NCI-H1930 (cell line): ENCODE measurements around the gene ATXN2.
A peak's percentile ranks its signal among the peaks of the same experiment; 100 is the strongest.
"Not testable (repeated sequence)": the region's sequence is repeated elsewhere in the genome, so short reads cannot be mapped to it uniquely, and the experiment has no call there.

Source experiments
- DNase-seq, 2 experiments: peaks; one replicate each; lab custom pipeline; 2025; lab: John Stamatoyannopoulos, UW

The ATXN2 gene

DNA sequence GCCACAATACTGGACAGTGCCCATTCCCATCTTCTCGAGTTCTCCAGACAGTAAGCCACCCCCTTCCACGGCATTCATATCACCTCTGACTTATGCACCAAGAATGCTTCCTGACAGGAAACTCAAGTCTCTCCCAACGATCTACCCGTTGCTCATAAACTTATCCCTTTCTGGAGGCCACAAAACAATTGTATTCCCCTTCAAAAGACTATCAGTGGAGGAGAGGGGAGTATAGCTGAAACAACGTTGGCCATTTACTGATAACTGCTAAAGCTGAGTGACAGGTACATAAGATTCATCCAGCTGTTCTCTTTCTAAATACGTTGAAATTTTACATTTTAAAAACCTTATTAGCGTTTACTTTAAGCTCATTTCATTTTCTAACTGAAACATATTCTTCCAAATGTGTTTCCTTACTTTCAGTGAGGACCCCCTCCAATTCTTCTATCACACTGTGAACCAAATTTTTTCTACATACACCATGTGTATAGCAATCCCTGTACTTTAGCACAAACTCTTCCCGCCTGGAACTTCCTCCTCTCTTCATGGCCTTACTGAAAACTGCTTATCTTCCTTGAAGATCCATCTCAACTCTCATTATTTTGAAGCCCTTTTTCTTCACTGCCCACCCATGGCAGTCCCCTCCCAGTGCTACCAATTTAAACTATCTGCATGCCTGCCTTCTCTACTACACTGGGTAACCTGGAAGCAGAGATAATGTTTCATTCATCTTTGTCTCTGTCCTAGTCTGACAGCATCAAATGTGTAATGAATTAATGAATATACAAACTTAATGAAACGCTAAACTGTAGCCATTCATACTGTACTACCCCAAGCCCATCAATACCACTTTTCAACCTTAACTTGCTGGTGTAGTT lies 28.8 kb downstream of the ATXN2 start:
- no peak for DNase-seq

DNA sequence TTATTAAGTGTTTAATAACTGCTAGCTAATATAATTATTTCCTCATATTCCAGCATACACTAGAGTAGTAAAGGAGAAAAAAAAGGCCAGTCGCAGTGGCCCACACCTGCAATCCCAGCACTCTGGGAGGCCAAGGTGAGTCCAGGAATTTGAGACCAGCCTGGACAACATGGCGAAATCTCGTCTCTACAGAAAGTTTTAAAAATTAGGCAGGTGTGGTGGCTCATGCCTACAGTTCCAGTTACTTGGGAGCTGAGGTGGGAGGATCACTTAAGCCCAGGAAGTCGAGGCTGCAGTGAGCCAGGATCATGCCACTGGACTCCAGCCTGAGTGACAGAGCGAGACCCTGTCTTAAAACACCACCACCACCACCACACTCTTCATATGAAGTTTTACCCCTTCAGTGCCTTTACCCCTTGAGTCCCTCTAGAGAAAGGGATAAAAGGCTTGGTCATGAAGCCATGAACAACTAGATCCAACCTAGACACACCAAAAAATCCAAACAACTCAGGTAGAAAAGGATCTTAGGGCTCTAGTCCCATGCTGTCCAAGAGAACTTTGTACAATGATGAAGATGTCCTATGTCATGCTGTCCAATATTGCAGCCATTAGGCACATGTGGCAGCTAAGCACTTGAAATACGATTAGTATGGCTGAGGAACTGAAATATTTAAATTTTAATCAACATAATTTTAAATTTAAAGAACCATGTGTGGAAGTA lies 29.6 kb downstream of the ATXN2 start:
- no peak for DNase-seq

DNA sequence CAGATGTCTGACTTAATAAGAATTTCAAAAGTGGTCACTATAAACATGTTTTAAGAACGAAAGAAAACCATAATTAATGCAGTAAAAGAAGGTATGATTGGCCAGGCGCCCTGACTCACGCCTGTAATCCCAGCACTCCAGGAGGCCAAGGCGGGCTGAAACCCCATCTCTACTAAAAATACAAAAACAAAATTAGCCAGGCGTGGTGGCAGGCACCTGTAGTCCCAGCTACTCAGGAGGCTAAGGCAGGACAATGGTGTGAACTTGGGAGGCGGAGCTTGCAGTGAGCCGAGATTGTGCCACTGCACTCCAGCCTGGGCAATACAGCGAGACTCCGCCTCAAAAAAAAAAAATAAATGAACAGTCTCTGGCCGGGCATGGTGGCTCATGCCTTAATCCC lies 38.3 kb downstream of the ATXN2 start:
- not testable (repeated sequence) for DNase-seq

DNA sequence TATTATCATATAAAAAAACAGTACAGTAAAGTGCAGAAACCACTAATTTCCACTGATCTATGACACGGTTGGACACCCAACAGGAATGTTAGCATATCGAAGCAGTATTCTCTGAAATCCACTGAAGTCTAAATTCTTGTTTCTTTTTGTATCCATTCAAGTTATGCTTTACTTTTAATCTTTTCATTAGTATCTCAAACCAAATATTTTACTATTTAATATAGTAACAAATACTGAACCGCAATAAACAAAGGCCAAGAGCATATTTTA lies 41.1 kb downstream of the ATXN2 start:
- no peak for DNase-seq

DNA sequence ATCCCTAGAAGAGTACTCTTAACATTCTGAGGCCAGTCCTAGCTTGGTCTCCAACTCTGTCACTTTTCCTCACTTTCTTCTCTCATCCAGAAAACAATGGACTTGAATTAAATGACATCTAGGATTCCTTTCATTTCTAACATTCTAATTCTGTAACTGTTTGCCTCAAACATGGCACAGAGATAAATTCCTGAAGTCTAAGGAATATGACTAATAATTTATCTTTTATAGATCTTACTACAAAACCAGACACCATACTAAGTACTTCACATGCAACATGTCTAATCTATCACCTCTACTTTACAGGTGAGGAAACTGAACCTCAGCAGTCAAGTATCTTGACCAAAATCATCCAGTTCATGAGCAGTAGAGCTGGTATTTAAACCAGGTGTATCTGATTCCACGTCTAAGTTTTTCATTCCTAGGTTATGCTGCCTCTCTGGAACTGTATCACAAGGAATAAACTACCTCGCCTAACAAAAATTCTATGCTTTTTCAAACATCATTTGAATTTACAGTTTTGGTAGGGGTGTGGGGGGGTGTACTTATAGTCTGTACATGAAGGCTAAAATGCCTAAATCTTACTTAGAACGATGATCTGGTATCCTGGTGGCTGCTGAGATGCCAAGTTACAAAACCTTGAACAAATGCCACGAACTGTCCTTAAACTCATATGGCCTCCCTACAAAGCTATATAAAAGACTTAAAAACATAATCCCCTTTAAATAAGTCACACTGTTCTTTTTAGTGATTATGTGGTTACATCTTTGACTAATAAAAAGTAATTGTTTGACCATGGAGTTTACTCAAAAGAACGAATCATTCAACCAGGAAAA lies 41.6 kb downstream of the ATXN2 start:
- DNase-seq = no peak

DNA sequence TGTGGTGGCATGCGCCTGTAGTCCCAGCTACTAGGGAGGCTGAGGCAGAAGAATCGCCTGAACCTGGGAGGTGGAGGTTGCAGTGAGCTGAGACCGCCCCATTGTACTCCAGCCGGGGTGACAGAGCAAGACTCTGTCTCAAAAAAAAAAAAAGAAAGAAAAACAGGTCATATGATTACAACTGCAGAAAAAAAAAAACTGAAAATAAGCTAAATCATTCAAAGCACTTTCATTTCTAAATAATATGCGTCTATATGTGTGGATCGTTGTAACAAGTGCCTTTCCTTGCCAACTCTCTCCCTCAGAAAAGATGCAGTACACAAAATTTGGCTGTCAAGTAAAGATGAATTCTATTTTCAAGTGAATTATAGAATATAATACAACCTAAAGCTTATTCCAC lies 42.4 kb downstream of the ATXN2 start:
- no peak for DNase-seq

DNA sequence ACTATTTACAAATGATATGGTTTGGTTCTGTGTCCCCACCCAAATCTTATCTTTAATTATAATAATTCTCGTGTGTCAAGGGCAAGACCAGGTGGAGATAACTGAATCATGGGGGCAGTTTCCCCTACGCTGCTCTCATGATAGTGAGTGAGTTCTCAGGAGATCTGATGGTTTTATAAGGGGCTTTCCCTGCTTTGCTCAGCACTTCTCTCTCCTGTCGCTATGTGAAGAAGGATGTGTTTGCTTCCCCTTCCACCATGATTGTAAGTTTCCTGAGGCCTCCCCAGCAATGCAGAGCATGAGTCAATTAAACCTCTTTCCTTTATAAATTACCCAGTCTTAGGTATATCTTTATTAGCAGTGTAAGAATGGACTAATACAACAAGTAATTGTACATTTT lies 43.8 kb downstream of the ATXN2 start:
- not testable (repeated sequence) for DNase-seq

DNA sequence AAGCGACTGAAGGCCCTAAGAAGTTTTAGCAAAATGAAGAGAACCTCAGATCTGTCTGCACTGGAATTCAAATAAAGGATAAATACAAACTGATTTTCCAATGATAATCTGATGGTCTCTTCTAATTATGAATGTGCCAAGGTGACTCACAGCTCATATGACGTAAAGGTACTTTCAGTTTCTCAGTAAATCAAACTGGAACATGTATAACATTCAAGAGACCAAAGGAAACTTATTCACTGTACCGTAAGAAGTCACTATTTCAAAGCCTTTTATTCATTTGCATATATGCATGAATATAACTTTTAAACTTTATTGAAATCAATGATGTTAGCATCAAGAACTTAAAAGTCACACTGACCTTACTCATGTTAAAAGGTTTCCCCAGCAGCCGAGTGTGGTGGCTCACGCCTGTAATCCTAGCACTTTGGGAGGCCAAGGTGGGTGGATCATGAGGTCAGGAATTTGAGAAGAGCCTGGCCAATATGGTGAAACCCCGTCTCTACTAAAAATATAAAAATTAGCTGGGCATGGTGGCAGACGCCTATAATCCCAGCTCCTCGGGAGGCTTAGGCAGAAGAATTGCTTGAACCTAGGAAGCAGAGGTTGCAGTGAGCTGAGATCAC lies 52.2 kb downstream of the ATXN2 start:
- DNase-seq = no peak

DNA sequence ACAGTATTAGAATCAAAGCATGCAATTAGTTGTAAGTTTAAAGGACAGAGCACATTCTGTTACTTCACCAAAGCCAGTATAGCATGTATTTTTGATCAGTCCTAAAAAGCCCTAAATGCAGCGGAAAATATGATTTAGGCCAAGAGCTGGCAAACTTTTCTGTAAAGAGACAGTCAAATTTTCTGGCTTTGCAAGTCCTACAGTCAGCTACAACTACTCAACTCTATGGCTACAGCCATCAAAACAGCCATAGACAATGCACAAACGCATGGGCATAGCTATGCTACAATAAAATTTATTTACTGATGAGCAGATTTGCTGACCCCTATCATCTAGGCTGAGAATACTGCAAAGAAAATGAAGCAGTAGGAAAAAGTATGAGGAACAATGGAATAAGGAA lies 52.9 kb downstream of the ATXN2 start:
- DNase-seq = no peak

DNA sequence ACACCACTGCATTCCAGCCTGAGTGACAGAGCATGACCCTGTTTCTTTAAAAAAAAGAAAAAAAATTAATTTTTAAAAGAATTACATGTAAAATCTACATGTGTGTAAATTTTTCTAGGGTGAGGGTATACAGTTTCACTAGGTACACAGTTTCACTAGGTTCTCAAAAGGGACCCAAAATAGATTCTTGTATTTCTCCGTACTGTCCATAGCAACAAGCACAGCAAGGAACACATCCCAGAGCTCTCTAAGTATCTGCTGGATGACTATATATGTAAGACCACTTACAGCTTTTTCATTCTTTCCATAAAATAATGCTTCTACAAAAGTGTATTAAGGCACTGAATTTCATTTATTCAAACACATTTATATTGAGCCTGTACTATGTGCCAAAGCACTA lies 55.1 kb downstream of the ATXN2 start:
- no peak for DNase-seq

DNA sequence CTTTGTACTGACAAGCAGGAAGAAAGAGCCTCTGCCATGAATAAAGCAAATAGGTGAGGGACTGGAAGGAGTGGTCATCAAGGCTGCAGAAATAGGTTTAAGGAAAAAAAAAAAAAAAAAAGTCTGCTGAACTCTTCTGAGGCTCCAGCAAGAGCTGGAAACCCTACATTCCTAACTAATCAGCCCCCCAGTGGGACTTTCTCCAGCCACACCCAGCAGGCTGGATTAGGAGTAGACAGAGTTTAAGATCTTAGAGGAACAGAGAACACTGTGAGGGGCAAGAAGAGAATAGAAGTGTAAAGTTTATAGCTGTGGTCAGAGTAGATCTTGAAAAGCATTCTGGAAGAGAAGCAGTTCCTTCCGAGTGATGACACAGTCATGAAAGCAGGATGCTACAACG lies 66.4 kb downstream of the ATXN2 start:
- no peak for DNase-seq

DNA sequence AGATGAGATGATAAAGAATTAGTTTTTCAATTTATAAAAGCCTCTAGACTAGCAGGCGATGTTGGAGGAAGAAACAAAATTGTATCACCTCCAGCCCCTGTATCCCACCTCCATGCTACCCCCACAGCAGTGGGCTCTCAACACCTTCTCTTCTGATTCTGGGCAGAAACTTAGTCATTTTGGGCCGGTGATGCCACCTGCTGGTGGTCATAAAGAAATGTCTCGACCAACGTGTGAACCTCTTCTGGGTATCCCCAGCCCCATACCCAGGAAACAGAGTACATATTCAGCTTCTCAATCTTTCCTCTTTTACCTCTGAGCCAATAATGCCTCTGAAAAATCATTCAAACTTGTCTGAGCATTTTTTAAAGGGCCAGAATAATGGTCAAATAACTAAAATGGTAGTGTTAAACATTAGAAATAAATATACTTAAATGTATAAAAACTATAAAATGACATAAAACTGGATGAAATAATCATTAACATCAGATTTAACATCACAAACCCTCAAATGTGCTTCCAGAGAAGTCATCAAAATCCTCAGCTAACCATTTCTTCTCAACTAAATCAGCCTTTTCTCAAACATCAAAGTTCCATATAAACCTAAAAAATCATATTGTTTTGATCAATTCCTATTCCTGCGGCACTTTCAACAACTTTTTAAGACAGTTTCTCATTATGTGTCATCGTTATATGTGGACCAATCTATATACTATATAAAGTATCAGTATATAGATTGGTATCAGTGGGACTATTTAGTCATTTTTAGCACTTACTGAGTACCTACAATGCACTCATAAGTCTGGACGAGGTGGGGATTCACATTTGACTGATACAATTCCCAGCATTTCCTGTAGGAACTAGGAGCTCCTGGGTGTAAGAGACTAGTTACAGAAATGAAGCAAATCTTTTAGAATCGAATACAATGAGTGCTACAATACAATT lies 69.4 kb downstream of the ATXN2 start:
- DNase-seq = peak in 1 of 2 experiments; percentile 13

DNA sequence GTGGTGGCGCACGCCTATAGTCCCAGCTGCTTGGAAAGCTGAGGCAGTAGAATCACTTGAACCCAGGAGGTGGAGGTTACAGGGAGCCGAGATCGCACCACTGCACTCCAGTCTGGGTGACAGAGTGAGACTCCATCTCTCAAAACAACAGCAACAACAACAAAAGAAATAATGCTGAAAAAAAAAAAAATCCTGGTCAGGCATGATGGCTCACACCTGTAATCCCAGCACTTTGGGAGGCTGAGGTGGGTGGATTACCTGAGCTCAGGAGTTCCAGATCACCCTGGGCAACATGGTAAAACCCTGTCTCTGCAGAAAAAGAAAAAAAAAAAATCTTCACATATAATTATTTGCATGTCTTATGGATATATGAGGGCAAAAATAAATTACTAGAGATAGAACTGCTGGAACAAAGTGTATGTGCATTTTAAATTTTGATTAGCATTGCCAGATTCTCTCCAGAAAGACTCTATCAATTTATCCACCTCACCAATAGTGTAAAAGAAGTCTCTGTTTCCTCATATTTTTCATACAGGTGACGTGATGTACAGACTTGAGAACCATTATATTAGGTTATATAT lies 75.4 kb downstream of the ATXN2 start:
- no peak for DNase-seq

DNA sequence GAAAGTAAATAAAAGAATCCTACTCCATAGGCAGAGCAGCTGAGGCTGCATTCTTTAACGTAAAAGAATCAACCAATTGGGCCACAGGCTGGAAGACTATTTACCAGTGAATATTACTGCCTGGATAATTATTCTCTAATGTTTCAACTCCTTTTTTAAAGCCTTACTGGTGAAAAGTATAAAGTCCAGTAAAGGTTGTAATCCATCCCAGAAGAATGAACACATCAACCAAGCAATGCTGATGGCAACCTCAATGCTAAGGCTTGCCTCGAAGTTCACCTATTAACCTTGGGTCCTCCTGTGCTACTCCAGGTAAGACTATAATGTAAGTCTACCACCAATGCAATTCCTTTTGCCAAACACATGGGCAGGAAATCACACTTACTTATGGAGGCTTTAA lies 77.3 kb downstream of the ATXN2 start:
- DNase-seq = no peak

DNA sequence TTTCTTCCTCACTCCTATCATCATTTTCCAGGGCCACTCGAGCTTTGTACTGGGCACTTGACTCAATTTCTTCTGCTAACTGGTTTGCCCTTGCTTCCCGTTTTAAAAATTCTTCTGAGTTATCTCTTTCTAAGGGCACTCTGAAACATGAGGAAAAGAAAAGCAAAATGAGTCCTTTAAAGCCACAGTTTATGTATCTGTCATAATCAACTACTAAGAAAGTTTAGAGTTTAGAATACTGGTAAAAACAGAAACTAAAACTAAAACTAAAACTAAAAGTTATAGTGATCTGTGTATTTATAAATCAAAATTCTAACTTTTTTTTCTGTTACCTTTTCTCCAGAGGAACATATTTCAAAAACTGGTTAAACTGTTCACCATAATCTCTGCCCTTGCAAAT lies 79.2 kb downstream of the ATXN2 start:
- DNase-seq = no peak

DNA sequence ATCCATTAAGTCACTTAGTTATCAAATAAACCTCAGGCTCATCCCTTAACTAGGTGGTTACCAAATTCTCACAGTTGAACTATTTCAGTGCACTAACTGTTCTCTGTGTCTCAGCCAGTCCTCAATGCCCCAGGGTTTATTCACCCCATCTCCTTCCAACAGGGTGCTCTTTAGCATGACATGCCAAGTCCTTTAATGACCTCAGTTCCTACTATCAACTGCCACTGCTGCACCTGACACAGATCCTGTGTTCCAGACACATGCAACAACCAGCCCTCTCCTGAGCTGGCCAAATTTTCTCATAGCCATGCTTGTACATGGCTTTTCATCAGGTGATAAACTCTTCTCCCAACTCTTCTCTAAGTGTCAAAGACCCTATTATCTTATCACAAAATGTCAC lies 80.0 kb downstream of the ATXN2 start:
- no peak for DNase-seq

DNA sequence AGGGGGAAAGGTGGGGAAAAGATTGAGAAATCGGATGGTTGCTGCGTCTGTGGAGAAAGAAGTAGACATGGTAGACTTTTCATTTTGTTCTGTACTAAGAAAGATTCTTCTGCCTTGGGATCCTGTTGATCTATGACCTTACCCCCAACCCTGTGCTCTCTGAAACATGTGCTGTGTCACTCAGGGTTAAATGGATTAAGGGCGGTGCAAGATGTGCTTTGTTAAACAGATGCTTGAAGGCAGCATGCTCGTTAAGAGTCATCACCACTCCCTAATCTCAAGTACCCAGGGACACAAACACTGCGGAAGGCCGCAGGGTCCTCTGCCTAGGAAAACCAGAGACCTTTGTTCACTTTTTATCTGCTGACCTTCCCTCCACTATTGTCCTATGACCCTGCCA lies 91.4 kb downstream of the ATXN2 start:
- DNase-seq = not testable (repeated sequence)

DNA sequence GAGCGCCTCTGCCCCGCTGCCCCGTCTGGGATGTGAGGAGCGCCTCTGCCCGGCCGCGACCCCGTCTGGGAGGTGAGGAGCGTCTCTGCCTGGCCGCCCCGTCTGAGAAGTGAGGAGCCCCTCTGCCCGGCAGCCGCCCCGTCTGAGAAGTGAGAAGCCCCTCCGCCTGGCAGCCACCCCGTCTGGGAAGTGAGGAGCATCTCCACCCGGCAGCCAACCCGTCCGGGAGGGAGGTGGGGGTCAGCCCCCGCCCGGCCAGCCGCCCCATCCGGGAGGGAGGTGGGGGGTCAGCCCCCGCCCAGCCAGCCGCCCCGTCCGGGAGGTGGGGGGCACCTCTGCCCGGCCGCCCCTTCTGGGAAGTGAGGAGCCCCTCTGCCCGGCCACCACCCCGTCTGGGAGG lies 91.9 kb downstream of the ATXN2 start:
- not testable (repeated sequence) for DNase-seq

DNA sequence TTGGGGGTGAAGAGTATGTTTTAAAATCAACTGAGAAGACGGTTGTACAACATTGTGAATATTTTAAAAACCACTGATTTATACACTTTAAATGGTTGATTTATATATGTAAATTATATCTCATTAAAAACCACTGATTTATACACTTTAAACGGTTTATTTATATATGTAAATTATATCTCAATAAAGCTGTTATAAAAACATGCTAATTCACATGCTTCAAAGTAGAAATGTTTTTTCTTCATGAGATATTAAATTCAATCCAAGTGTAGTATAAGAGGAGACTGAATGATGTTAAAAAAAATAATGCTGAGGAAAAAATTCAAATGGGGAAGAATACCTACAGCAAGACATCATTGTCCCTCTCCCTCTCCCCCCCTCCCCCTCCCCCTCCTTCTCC lies 92.9 kb downstream of the ATXN2 start:
- DNase-seq = no peak

DNA sequence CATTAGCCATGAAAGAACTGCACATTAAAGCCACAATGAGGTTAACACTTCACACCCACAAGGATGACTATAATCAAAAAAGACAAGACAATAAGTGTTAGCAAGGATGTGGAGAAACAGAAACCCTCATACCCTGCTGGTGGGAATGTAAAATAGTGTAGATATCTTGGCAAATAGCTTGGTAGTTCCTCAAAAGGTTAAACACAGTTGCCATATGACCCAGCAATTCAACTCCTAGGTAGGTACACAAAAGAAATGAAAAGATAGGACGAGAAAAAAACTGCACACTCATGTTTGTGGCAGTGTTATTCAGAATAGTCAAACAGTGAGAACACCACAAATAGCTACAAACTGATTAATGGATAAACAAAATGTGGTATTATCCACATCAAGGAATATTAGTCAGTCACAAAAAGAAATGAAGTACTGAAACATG lies 93.5 kb downstream of the ATXN2 start:
- no peak for DNase-seq

DNA sequence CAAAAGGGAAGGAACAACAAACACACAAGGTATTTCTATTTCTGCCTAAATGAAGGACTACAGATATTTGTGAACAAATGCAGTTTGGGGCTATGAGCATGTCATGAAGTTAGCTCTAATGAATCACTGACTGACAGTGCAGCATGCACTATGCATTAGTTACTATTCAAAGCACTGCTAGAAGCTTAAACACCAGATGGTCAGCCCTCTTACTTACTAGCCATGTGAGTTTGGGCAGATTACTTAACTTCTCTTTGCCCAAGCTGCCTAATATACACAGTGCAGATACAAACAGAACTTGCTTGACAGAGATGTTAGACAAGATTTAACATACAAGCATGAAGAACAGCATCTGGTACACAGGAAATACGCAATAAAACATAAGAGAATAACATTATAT lies 96.0 kb downstream of the ATXN2 start:
- DNase-seq = no peak
